Lower leg skin (tissue), 3 donors: Measurements from ENCODE around the gene VRK1.

ENCODE experiments used
- POLR2A ChIP-seq, 2 donors: fragments of 450-650 bp; IDR thresholded peaks; one replicate each; pipeline ENCODE4 v1.6.1; 2016 to 2017; ENCODE audit warnings: antibody characterized with exemption in 2 of 2, mild to moderate bottlenecking in 1 of 2, moderate library complexity in 1 of 2
- TF ChIP-seq, protein P1 (sequence below), 3 donors: fragments of 450-650 bp; IDR thresholded peaks; one replicate each; pipeline ENCODE4 v1.5.1; 2016; ENCODE audit warnings: antibody characterized with exemption in 3 of 3, mild to moderate bottlenecking in 3 of 3, moderate library complexity in 2 of 3

DNA sequence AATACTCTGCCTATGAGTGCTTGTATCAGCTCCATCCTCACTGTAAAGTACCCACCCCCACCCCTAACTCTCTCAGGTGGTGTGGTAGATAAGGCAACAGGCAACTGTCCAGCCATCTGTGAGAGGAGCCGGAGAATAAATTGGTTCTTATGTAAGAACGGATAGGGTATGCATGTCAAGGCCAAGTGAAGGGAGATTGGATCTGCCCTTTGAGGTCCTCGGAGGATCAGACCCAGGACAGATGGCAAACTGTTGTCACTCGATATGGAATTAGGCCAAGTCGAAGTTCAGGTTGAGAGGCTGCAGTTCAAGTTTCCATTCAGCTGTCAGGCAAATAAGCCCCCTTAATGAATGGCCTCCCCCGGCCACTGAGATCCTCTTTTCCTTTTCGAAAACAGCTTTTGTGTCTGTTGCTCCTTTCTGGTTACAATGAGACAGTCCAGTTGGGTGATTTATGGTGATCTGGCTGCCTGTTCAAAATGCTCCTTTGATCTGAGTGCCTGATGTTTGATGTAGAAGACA is 120.3 kb downstream of the VRK1 start:
- TF ChIP-seq, protein P1, sequence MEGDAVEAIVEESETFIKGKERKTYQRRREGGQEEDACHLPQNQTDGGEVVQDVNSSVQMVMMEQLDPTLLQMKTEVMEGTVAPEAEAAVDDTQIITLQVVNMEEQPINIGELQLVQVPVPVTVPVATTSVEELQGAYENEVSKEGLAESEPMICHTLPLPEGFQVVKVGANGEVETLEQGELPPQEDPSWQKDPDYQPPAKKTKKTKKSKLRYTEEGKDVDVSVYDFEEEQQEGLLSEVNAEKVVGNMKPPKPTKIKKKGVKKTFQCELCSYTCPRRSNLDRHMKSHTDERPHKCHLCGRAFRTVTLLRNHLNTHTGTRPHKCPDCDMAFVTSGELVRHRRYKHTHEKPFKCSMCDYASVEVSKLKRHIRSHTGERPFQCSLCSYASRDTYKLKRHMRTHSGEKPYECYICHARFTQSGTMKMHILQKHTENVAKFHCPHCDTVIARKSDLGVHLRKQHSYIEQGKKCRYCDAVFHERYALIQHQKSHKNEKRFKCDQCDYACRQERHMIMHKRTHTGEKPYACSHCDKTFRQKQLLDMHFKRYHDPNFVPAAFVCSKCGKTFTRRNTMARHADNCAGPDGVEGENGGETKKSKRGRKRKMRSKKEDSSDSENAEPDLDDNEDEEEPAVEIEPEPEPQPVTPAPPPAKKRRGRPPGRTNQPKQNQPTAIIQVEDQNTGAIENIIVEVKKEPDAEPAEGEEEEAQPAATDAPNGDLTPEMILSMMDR (IDR thresholded peaks at IDR 0.05) = no peak
- no peak for TF ChIP-seq POLR2A (IDR thresholded peaks at IDR 0.05)
